ENCODE data around the gene ACTR3C.
"Not testable (repeated sequence)": the region's sequence is repeated elsewhere in the genome, so short reads cannot be mapped to it uniquely, and the experiment has no call there.

ACTR3C gene

GRCh38 chr7:150278383-150278782 lies 45.0 kb downstream of the ACTR3C start:
- DNase-seq, result not testable (repeated sequence)

- DNase-seq, result peak; percentile 30
Measured at GRCh38 chr7:150276132-150276695, 47.1 kb downstream of the ACTR3C start.

- not testable (repeated sequence) for DNase-seq
Measured at GRCh38 chr7:150271898-150272297, 51.4 kb downstream of the ACTR3C start.

GRCh38 chr7:150270101-150270824 lies 53.1 kb downstream of the ACTR3C start:
- not testable (repeated sequence) for DNase-seq

- DNase-seq, result not testable (repeated sequence)
Measured at GRCh38 chr7:150268798-150269197, 54.5 kb downstream of the ACTR3C start.

- not testable (repeated sequence) for DNase-seq
Measured at GRCh38 chr7:150268287-150268686, 55.1 kb downstream of the ACTR3C start.

- DNase-seq, result not testable (repeated sequence)
Measured at GRCh38 chr7:150266953-150267665, 56.2 kb downstream of the ACTR3C start.

- DNase-seq, result not testable (repeated sequence)
Measured at GRCh38 chr7:150262656-150263055, 60.7 kb downstream of the ACTR3C start.

GRCh38 chr7:150247745-150248144 lies 75.6 kb downstream of the ACTR3C start:
- DNase-seq, result not testable (repeated sequence)

- DNase-seq, result not testable (repeated sequence)
Measured at GRCh38 chr7:150245208-150245607, 78.1 kb downstream of the ACTR3C start.

- DNase-seq, result not testable (repeated sequence)
Measured at GRCh38 chr7:150242935-150243334, 80.4 kb downstream of the ACTR3C start.

- not testable (repeated sequence) for DNase-seq
Measured at GRCh38 chr7:150225444-150225843, 97.9 kb downstream of the ACTR3C start.

GRCh38 chr7:150222083-150222972 lies 101.0 kb downstream of the ACTR3C start:
- DNase-seq, result not testable (repeated sequence)

GRCh38 chr7:150220673-150221181 lies 102.6 kb downstream of the ACTR3C start:
- peak; percentile 11 for DNase-seq

GRCh38 chr7:150219941-150220658 lies 103.2 kb downstream of the ACTR3C start:
- DNase-seq, result peak; percentile 4

GRCh38 chr7:150206848-150207247 lies 116.5 kb downstream of the ACTR3C start:
- DNase-seq, result not testable (repeated sequence)

- not testable (repeated sequence) for DNase-seq
Measured at GRCh38 chr7:150205866-150206265, 117.5 kb downstream of the ACTR3C start.

GRCh38 chr7:150204577-150204976 lies 118.8 kb downstream of the ACTR3C start:
- not testable (repeated sequence) for DNase-seq

- not testable (repeated sequence) for DNase-seq
Measured at GRCh38 chr7:150202894-150203293, 120.5 kb downstream of the ACTR3C start.
